T-cell (primary cell): ENCODE results near the gene NRDC. TPM values are rescaled to one million over a fixed set of nuclear protein-coding genes. Genes with fewer than 3 reads are reported as not detected.

Experiments used
- ATAC-seq, 4 experiments: fragments of 200-7000 bp in 3 of 4; fragments of 150-1000 bp in 1 of 4; cut with Tn5 transposase; replicated peaks in 1 of 4; 1 replicate in 3 of 4; 2 replicates in 1 of 4; pipeline ENCODE4 v1.10.0; 2021; ENCODE audit warnings: moderate library complexity in 3 of 4, mild to moderate bottlenecking in 2 of 4, moderate number of reproducible peaks in 1 of 4
- CTCF ChIA-PET, 2 donors: fragments of 300-600 bp; sonication (Branson Sonifier 250); formaldehyde crosslinking; loops; one replicate each; lab custom pipeline; 2022; ENCODE audit warnings: antibody characterized with exemption in 2 of 2; lab: Charles Lee
- POLR2A ChIA-PET, 2 donors: fragments of 300-600 bp; sonication (Branson Sonifier 250); formaldehyde crosslinking; loops; one replicate each; lab custom pipeline; 2022; ENCODE audit warnings: antibody characterized with exemption in 2 of 2; lab: Charles Lee
- DNase-seq, 35 experiments: peaks; one replicate each; pipeline versions ENCODE4 v3.0.0 to v3.0.0-alpha.2; 2013 to 2023
- H3K27ac ChIP-seq: one replicate; pipeline ENCODE4 v1.5.1; 2013; ENCODE audit warnings: low read length
- H3K27me3 ChIP-seq, 2 experiments: replicated peaks in 1 of 2; 1 replicate in 1 of 2; 2 replicates in 1 of 2; pipeline versions ENCODE4 v1.6.1 to v1.7.0; 2013; ENCODE audit warnings: low read length in 1 of 2, mixed read lengths in 1 of 2; ENCODE audit not compliant: control insufficient read depth in 2 of 2, insufficient read depth in 2 of 2; ENCODE audit errors: extremely low read depth in 1 of 2
- H3K36me3 ChIP-seq, 2 donors: 1 replicate in 1 of 2; 2 replicates in 1 of 2; pipeline versions ENCODE4 v1.6.1 to v1.7.0; 2013; ENCODE audit warnings: low read length in 1 of 2; ENCODE audit not compliant: control insufficient read depth in 2 of 2, insufficient read depth in 1 of 2; ENCODE audit errors: extremely low read depth in 1 of 2
- H3K4me1 ChIP-seq, 2 experiments: 1 replicate in 1 of 2; 2 replicates in 1 of 2; pipeline versions ENCODE4 v1.6.1 to v1.7.0; 2013; ENCODE audit warnings: low read length in 2 of 2, mixed read lengths in 1 of 2; ENCODE audit not compliant: insufficient read depth in 2 of 2, control insufficient read depth in 1 of 2; ENCODE audit errors: extremely low read depth in 1 of 2
- H3K4me3 ChIP-seq, 2 donors: 1 replicate in 1 of 2; 2 replicates in 1 of 2; pipeline versions ENCODE4 v1.5.1 to v1.7.0; 2013; ENCODE audit warnings: mild to moderate bottlenecking in 2 of 2, low read length in 1 of 2, moderate library complexity in 1 of 2; ENCODE audit not compliant: control insufficient read depth in 1 of 2; ENCODE audit errors: extremely low read depth in 1 of 2
- H3K9me3 ChIP-seq: 2 replicates; pipeline ENCODE4 v1.7.0; 2013
- H3K27ac Mint-ChIP-seq, 2 donors: one replicate each; pipeline ENCODE4 v1.8.0; 2020 to 2021; ENCODE audit warnings: mild to moderate bottlenecking in 2 of 2, mixed read lengths in 2 of 2
- H3K27me3 Mint-ChIP-seq, 2 donors: one replicate each; pipeline ENCODE4 v1.8.0; 2021 to 2022; ENCODE audit warnings: mixed read lengths in 2 of 2
- H3K36me3 Mint-ChIP-seq: one replicate; pipeline ENCODE4 v1.8.0; 2021; ENCODE audit warnings: mixed read lengths
- H3K4me1 Mint-ChIP-seq, 3 donors: one replicate each; pipeline ENCODE4 v1.8.0; 2020 to 2022; ENCODE audit warnings: mixed read lengths in 3 of 3, mild to moderate bottlenecking in 1 of 3
- H3K4me3 Mint-ChIP-seq, 3 donors: one replicate each; pipeline ENCODE4 v1.8.0; 2020 to 2022; ENCODE audit warnings: mild to moderate bottlenecking in 3 of 3, mixed read lengths in 3 of 3, moderate library complexity in 3 of 3
- H3K9me3 Mint-ChIP-seq, 3 donors: one replicate each; pipeline ENCODE4 v1.8.0; 2020 to 2022; ENCODE audit warnings: mixed read lengths in 3 of 3
- WGBS: methylation state at CpG from one replicate; pipeline ENCODE4 v1.1.5; 2013; ENCODE audit warnings: missing lambda C conversion rate; ENCODE audit not compliant: insufficient coverage; 5-methylcytosine and 5-hydroxymethylcytosine counted together
- total RNA-seq, 35 experiments: library from RNA in 6 of 35; stranded (reverse) in 6 of 35; fragments of 120-200 nt in 1 of 35; gene quantifications; one replicate each; pipeline versions ENCODE4 v1.2.1 to v1.2.4 and lab custom pipeline; 2013 to 2026

NRDC gene
- total RNA-seq (100 to 1,000 TPM; 107 to 118 (median 110) TPM), total RNA-seq (lab: John Stamatoyannopoulos, UW) (63.9 to 219 (median 114) reads per million in 29 experiments)
- total RNA-seq (2013): 93.0 TPM

- H3K36me3 ChIP-seq: peaks cover 0 to 2% of the 10 kb centered on the region in 2 donors
- peaks cover 21 to 22% (median 22%) of the 10 kb centered on the region in 3 donors for H3K4me1 Mint-ChIP-seq
- ATAC-seq (peak; percentile 90 to 93 (median 92)), DNase-seq (peak; percentile 97 to 100 (median 100))
- no peak within 1 kb of the TSS for H3K27ac Mint-ChIP-seq
- peaks cover 0 to 13% of the 10 kb centered on the region in 2 experiments for H3K27me3 ChIP-seq
- H3K9me3 ChIP-seq: no peaks in the 10 kb centered on the region
- H3K4me3 Mint-ChIP-seq: no peak within 1 kb of the TSS
- ChIA-PET POLR2A (interaction anchor here (0.6 to 1.0 kb wide), 3 partner anchors 10 to 526 kb away, joined by 3 to 4 read pairs (median 3); partner anchors contain the start of genes ORC1 (in 1 of the 2) and PRPF38A (in 1 of the 2)), CTCF (interaction anchor here (0.7 to 1.1 kb wide), 6 partner anchors 10 to 110 kb away, joined by 3 to 10 read pairs (median 4); no protein-coding TSS in a partner anchor)
- peaks cover 3% of the 10 kb centered on the region for H3K36me3 Mint-ChIP-seq
- peaks cover 25 to 31% of the 10 kb centered on the region in 2 experiments for H3K4me1 ChIP-seq
- peak within 1 kb of the TSS; percentile 89 for H3K27ac ChIP-seq
- peak within 1 kb of the TSS; percentile 81 to 95 for H3K4me3 ChIP-seq
- H3K9me3 Mint-ChIP-seq: no peaks in the 10 kb centered on the region
- 0% methylated on average over 43 of the region's 54 CpGs for WGBS
- H3K27me3 Mint-ChIP-seq: peaks cover 9 to 18% of the 10 kb centered on the region in 2 donors
Observed at GRCh38 chr1:51878616-51879336, at the start of gene NRDC. NRDC (minus strand) TSS chr1:51878727; CDS start chr1:51878615, 112 bp downstream.

- DNase-seq (no peak), ATAC-seq (no peak)
- H3K27ac ChIP-seq: no peak overlapping the region
- H3K36me3 Mint-ChIP-seq: no peaks in the 10 kb centered on the region
- H3K27me3 ChIP-seq: peaks cover 0 to 2% of the 10 kb centered on the region in 2 experiments
- no peaks in the 10 kb centered on the region for H3K9me3 ChIP-seq
- no peak overlapping the region for H3K4me3 ChIP-seq
- no peaks in the 10 kb centered on the region for H3K4me1 Mint-ChIP-seq
- ChIA-PET CTCF (no interaction called here), POLR2A (no interaction called here)
- no peaks in the 10 kb centered on the region for H3K36me3 ChIP-seq
- no peak overlapping the region for H3K27ac Mint-ChIP-seq
- no peaks in the 10 kb centered on the region for H3K4me1 ChIP-seq
- H3K4me3 Mint-ChIP-seq: no peak overlapping the region
- peaks cover 0 to 3% of the 10 kb centered on the region in 2 donors for H3K27me3 Mint-ChIP-seq
- H3K9me3 Mint-ChIP-seq: no peaks in the 10 kb centered on the region
- WGBS: no CpG with 5 or more reads among the region's 2 CpGs
Observed at GRCh38 chr1:51927029-51927428, 48.5 kb upstream of the NRDC start.

GRCh38 chr1:51926171-51926812 is 47.8 kb upstream of the NRDC start:
- H3K36me3 ChIP-seq: no peaks in the 10 kb centered on the region
- Mint-ChIP-seq H3K9me3 (no peaks in the 10 kb centered on the region), H3K36me3 (no peaks in the 10 kb centered on the region), H3K4me1 (no peaks in the 10 kb centered on the region), H3K27ac (no peak overlapping the region), H3K4me3 (no peak overlapping the region), H3K27me3 (peaks cover 5 to 9% of the 10 kb centered on the region in 2 donors)
- ATAC-seq: no peak
- no peak overlapping the region for H3K27ac ChIP-seq
- POLR2A ChIA-PET: no interaction called here
- no peaks in the 10 kb centered on the region for H3K9me3 ChIP-seq
- H3K4me1 ChIP-seq: no peaks in the 10 kb centered on the region
- H3K4me3 ChIP-seq: no peak overlapping the region
- H3K27me3 ChIP-seq: peaks cover 0 to 2% of the 10 kb centered on the region in 2 experiments
- no CpG with 5 or more reads among the region's 5 CpGs for WGBS
- CTCF ChIA-PET: interaction anchor here in 1 of 2 donors (0.6 to 1.1 kb wide), 3 partner anchors 9 to 103 kb away, joined by 4 read pairs; no protein-coding TSS in a partner anchor
- peak in 1 of 35 experiments; percentile 14 for DNase-seq

- Histone ChIP-seq H3K9me3 (no peaks in the 10 kb centered on the region), H3K4me3 (no peak overlapping the region), H3K36me3 (no peaks in the 10 kb centered on the region), H3K27me3 (peaks cover 0 to 7% of the 10 kb centered on the region in 2 experiments), H3K27ac (no peak overlapping the region), H3K4me1 (no peaks in the 10 kb centered on the region)
- Mint-ChIP-seq H3K36me3 (no peaks in the 10 kb centered on the region), H3K27me3 (peaks cover 9 to 14% of the 10 kb centered on the region in 2 donors), H3K27ac (no peak overlapping the region), H3K9me3 (no peaks in the 10 kb centered on the region), H3K4me3 (no peak overlapping the region), H3K4me1 (no peaks in the 10 kb centered on the region)
- WGBS: 0% methylated on average over 1 of the region's 1 CpG
- CTCF ChIA-PET: interaction anchor here in 1 of 2 donors (0.7 kb wide), 1 partner anchor 356 kb away, joined by 3 read pairs; no protein-coding TSS in a partner anchor
- POLR2A ChIA-PET: interaction anchor here in 1 of 2 donors (0.6 kb wide), 1 partner anchor 1054 kb away, joined by 4 read pairs; no protein-coding TSS in a partner anchor
- ATAC-seq (no peak), DNase-seq (no peak)
Observed at GRCh38 chr1:51924455-51924854, 45.9 kb upstream of the NRDC start.

- Mint-ChIP-seq H3K4me1 (no peaks in the 10 kb centered on the region), H3K36me3 (no peaks in the 10 kb centered on the region), H3K27ac (no peak overlapping the region), H3K27me3 (peaks cover 13 to 23% of the 10 kb centered on the region in 2 donors), H3K9me3 (no peaks in the 10 kb centered on the region), H3K4me3 (no peak overlapping the region)
- ATAC-seq (no peak), DNase-seq (no peak)
- Histone ChIP-seq H3K4me3 (no peak overlapping the region), H3K9me3 (no peaks in the 10 kb centered on the region), H3K36me3 (no peaks in the 10 kb centered on the region), H3K27me3 (peaks cover 0 to 10% of the 10 kb centered on the region in 2 experiments), H3K27ac (no peak overlapping the region), H3K4me1 (no peaks in the 10 kb centered on the region)
- ChIA-PET CTCF (no interaction called here), POLR2A (no interaction called here)
- WGBS: 100% methylated on average over 1 of the region's 3 CpGs
Observed at GRCh38 chr1:51922040-51922439, 43.5 kb upstream of the NRDC start.

GRCh38 chr1:51920130-51920529 is 41.6 kb upstream of the NRDC start:
- ChIA-PET POLR2A (no interaction called here), CTCF (no interaction called here)
- Mint-ChIP-seq H3K4me1 (no peaks in the 10 kb centered on the region), H3K27ac (no peak overlapping the region), H3K9me3 (no peaks in the 10 kb centered on the region), H3K27me3 (peaks cover 13 to 23% of the 10 kb centered on the region in 2 donors), H3K36me3 (no peaks in the 10 kb centered on the region), H3K4me3 (no peak overlapping the region)
- no peak for DNase-seq
- peaks cover 0 to 8% of the 10 kb centered on the region in 2 experiments for H3K27me3 ChIP-seq
- no peak for ATAC-seq
- no peaks in the 10 kb centered on the region for H3K36me3 ChIP-seq
- H3K27ac ChIP-seq: no peak overlapping the region
- WGBS: no CpG with 5 or more reads among the region's 5 CpGs
- no peak overlapping the region for H3K4me3 ChIP-seq
- H3K9me3 ChIP-seq: no peaks in the 10 kb centered on the region
- H3K4me1 ChIP-seq: no peaks in the 10 kb centered on the region
